ENCODE measurements around the gene DRICH1.
"Not testable (repeated sequence)": the region's sequence is repeated elsewhere in the genome, so short reads cannot be mapped to it uniquely, and the experiment has no call there.

The DRICH1 gene

DNA sequence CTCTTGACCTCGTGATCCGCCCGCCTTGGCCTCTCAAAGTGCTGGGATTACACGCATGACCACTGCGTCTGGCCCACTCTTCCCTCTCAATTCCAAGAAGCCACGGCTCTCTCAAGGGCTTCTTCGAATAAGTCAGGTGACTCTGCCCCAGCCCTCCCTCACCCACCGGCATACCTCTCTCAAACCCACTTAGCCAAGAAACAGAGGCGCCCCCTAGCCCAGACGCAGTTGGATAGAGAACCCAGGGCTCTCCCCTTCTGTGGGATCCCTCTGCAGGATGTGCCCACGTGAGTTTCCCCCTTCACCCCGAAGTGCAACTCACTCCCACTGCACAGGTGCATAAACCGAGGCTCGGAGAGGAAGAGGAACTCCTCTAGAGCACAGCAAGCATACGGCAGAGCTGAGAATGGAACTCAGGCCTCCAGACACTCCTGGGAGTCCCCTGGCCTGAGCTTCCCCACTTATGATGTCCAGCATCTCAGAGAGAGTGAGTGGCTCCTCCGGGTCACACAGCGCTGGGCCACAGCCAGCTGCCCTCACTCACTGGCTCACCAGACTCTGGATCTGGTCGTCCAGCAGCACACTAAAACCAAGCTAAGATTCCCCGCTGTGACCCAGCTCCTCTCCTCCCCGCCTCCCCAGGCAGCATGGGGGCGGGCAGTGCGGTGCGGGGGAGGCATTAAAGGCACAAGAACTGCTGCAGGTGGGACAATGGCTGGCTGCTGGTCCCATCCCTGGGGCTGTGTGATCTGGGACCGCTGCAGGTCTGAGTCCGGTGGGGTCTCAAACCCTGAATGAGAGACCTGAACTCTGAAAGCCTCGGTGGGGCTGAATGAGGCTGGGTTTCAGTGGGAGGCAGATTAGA lies 41.9 kb upstream of the DRICH1 start:
- TF ChIP-seq, protein P1, sequence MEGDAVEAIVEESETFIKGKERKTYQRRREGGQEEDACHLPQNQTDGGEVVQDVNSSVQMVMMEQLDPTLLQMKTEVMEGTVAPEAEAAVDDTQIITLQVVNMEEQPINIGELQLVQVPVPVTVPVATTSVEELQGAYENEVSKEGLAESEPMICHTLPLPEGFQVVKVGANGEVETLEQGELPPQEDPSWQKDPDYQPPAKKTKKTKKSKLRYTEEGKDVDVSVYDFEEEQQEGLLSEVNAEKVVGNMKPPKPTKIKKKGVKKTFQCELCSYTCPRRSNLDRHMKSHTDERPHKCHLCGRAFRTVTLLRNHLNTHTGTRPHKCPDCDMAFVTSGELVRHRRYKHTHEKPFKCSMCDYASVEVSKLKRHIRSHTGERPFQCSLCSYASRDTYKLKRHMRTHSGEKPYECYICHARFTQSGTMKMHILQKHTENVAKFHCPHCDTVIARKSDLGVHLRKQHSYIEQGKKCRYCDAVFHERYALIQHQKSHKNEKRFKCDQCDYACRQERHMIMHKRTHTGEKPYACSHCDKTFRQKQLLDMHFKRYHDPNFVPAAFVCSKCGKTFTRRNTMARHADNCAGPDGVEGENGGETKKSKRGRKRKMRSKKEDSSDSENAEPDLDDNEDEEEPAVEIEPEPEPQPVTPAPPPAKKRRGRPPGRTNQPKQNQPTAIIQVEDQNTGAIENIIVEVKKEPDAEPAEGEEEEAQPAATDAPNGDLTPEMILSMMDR (IDR thresholded peaks at IDR 0.05; ENCODE audit: borderline replicate concordance, insufficient read depth, low read depth, low read length): no peak
- no peak overlapping the region for H3K4me3 ChIP-seq (ENCODE audit: low read depth, low read length)

DNA sequence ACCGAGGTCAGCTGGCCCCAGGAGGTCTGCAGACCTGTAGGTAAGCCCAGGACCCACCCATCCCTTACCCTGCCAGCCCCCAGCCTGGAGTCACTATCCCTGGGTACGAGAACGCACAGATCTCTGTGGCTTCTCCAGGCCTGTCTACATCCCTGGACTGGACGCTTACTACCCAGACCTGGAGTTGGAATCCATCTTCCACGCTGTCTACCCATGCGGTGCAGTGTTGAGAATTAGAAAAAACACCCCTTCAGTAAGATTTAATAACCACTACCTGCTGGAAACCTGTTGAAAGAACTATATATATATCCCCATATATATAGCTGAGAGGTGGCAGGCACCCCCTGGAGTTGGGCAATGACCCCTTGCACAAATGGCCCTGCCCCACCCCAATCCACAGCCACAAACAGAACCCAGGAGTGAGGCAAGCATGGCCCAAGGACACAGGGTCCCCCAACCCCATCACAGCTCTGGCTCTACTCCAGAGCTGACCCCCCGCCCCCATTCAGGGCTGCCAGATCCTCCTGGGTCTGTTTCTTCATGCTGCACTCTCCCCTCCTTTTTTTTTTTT lies 41.0 kb upstream of the DRICH1 start:
- H3K4me3 ChIP-seq (ENCODE audit: low read depth, low read length): no peak overlapping the region
- TF ChIP-seq, protein P1 (IDR thresholded peaks at IDR 0.05; ENCODE audit: borderline replicate concordance, insufficient read depth, low read depth, low read length): no peak

DNA sequence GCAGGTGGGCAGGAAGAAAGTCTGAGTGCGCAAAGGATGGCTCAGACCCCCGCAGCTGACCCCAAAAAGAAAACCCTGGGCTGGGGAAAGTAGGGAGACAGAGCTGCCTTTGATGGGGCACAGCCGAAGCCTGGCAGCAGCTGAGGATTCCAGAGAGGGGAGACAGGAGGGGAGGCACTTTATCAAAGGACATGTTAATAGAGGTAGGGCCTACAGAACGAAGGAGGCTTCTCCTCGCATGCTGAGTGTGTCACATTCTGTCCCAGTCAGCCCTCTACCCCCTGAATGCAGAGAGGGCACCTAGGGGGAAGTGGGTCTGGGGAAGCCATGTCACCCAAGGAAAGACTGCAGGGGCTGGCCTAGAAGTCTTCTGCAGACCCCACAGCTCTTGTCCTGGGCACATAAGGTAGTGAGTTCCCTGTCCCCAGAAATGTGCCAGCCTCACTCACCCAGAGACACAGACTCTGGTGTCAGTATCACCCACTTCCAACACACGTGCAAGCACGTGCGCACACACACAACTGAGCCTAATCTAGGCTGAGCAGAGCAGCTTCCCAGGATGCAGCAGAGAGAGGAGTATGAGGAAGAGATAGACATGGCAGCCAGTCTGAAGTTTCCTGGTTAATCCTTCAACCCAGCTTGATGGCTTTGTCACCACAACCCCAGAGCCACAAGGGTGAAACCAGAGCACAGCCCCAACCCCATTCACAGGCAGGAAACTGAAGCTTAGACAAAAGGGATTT lies 40.4 kb upstream of the DRICH1 start:
- H3K4me3 ChIP-seq (ENCODE audit: low read depth, low read length): not testable (repeated sequence)

DNA sequence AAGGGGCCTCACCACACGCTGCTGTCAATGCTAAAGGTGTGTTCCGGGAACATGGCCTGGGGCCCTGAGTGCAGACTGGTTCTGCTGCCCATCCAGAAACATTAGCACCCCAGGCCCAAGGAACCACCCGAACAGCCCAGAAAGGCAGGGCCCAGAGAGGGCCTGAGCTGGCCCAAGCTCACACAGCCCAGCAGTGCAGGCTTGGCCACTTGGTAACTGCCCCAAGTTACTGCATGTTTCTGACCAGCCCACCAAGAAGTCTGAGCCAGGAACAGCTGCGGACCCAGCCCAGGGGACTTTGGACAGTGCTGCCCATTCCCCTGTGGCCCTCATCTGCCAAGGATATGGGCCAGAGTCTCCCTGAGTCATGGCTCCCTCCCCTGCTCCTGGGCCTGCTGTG lies 39.3 kb upstream of the DRICH1 start:
- H3K4me3 ChIP-seq (ENCODE audit: low read depth, low read length): not testable (repeated sequence)

DNA sequence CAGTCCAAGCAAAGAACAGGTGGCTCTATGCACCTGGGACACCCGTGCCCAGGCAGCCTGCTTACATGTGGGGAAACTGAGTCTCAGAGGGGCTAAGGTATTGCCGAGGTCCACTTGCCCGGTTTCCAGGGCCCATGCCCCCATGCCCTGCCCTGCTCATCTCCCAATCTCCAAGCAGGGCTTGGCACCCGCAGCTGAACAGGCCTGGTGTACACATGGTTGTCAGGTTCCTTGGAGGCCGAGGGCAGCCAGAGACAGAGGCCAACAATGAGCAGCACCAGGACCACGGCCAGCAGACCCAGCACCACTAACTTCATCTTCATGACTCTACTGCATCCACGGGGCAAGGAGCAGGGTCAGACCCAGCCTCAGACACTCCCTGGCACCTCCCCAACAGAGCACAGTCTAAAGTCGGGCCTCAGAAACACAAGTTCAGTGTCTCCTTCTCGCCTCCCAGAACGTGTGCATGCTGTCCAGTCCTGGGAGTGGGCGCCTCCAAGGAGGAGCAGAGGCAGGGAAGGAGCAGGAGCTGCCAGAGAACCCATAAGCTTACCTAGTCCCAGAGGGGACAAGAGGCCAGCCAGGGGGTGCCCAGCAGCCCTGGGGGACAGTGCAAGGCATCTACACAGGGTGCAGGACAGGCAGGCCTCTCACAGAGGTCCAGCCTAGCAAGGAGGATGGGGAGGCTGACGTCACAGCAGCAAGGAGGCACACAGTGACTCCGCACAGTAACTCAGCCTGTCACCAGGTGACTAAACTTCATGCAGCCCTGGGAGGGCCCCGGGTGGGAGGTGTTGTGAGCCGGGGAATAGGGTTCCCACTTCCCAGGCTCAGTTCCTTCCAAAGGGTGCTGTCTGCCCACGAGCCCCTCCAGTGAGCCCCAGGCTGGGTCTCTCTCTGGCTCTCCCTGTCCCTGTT lies 38.5 kb upstream of the DRICH1 start:
- no peak overlapping the region for H3K4me3 ChIP-seq (ENCODE audit: low read depth, low read length)
- TF ChIP-seq, protein P1 (IDR thresholded peaks at IDR 0.05; ENCODE audit: borderline replicate concordance, insufficient read depth, low read depth, low read length): no peak

DNA sequence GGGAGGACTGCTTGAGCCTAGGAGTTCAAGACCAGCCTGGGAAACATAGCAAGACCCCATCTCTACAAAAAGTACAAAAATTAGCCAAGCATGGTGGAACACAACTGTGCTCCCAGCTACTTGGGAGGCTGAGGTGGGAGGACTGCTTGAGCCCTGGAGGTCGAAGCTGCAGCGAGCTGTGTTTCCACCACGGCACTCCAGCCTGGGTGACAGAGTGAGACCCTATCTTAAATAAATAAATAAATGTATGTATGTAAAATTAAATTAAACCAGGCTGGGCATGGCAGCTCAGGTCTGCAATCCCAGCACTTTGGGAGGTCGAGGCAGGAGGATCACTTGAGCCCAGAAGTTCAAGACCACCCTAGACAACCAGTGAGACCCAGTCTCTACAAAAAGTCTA lies 28.3 kb upstream of the DRICH1 start:
- H3K4me3 ChIP-seq (ENCODE audit: low read depth, low read length): not testable (repeated sequence)

DNA sequence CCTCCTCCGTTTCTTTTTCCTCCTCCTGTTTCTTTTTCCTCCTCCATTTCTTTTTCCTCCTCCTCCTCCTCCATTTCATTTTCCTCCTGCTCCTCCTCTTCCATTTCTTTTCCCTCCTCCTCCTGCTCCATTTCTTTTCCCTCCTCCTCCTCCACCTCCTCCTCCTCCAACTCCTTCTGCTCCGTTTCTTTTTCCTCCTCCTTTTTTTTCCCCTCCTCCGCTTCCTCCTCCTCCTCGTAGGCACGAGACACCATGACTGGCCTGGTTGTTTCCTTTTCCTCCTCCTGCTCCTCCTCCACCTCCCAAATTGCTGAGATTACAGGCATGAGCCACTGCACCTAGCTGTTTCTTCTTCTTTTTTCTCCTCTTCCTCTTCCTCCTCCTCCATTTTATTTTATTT lies 25.6 kb upstream of the DRICH1 start:
- TF ChIP-seq, protein P1 (IDR thresholded peaks at IDR 0.05; ENCODE audit: borderline replicate concordance, insufficient read depth, low read depth, low read length): no peak
- no peak overlapping the region for H3K4me3 ChIP-seq (ENCODE audit: low read depth, low read length)

DNA sequence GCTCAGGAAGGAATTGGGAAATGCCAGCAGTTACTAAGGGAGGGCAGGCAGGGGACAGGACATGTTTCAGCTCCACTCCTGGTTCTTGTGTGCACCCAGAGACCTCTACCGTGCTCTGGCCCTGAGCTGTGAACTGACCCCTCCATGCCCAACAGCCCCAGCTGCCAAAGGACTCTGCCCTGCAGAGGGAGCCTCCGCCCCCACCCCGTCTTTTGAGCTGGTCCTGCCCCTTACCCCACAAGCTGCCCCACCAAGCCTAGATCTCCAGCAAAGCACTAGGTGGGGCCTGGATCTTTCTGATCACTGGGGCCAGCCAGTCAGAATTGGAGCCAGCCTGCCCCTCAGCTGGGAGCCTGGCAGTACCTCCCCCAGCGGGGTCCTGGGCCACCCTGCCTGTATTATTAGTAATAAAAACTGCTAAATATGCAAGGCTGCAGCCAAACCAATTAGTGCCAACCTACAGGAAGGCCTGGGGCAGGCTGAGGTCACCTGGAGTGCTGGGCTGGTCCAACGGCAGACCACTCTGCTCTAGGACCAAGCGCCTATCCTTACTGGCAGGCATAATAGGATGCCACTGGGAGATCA lies 23.9 kb upstream of the DRICH1 start:
- TF ChIP-seq, protein P1 (IDR thresholded peaks at IDR 0.05; ENCODE audit: borderline replicate concordance, insufficient read depth, low read depth, low read length): no peak
- no peak overlapping the region for H3K4me3 ChIP-seq (ENCODE audit: low read depth, low read length)

Measured in GM12875 (cell line).